NCI-H1105 (cell line): ENCODE measurements around the gene INHBE.
"Not testable (repeated sequence)": the region's sequence is repeated elsewhere in the genome, so short reads cannot be mapped to it uniquely, and the experiment has no call there.

ENCODE experiments used
- DNase-seq: peaks from one replicate; lab custom pipeline; 2025; lab: John Stamatoyannopoulos, UW

Gene INHBE

GRCh38 chr12:57454566-57455373, at the start of gene INHBE:
TSS of gene INHBE (plus strand) at chr12:57455307. CDS start at chr12:57455537, 230 bp downstream.
- DNase-seq: no peak

- no peak for DNase-seq
These were observed 44.6 kb upstream of the INHBE start for GRCh38 chr12:57410534-57410933.

DNA sequence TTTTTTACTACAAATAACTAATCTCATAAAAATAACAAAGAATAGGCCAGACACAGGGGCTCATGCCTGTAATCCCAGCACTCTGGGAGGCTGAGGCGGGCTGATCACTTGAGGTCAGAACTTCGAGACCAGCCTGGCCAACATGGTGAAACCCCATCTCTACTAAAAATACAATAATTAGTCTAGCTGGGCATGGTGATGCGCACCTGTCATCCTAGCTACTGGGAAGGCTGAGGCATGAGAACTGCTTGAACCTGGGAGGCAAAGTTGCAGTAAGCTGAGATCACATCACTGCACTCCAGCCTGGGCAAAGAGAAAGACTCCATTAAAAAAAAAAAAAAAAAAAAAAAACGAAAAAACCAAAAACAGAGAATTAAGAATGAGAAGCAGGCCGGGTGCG, 40.9 kb upstream of the INHBE start:
- not testable (repeated sequence) for DNase-seq

DNA sequence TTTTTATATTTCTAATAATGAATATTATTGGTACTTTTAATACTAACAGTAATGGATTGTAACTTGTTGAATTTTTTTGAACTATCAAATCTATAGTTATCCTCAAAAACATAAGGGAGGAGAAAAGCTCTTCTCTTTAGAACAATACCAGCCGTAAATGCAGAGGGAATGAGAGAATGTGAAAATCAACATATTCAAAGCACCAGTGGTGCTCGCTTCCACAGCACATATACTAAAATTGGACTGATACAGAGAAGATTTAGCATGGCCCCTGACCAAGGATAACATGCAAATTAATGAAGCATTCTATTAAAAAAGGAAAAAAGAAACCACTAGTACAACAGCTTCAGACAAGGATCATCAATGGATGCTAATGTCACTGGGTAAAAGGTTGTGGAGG, 40.0 kb upstream of the INHBE start:
- DNase-seq: no peak

DNA sequence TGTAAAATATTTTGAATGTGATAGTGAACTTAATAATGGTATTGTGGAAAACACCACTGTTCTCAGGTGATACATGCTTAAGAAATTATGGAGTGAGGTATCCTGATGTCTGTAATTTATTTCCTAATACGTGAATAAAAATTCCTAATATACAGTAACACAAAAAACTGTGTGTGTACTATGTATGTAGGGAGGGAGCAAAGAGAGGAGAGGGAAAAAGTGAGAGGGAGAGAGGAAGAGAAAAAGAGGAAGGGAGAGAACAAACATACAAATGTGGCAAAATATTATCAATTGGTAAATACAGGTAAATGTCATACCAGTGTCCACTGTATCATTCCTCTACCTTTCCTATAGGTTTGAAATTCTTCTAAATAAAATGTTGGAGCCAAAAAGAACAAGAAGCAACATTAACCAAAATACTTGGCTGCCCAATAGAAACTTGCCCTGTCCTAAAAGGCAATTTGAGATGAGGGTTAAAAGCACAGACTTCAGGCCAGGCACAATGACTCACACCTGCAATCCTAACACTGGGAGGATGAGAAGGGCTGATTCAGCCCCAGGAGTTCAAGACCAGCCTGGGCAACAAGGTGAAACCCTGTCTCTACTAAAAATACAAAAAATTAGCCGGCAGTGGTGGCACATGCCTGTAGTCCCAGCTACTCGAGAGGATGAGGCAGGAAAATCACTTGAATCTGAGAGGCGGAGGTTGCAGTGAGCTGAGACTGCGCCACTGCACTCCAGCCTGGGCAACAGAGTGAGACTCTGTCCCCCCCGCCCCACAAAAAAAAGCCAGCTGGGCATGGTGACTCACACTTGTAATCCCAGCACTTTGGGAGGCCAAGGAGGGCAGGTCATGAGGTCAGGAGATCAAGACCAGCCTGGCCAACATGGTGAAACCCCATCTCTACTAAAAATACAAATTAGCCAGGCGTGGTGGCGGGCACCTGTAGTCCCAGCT, 38.8 kb upstream of the INHBE start:
- no peak for DNase-seq

GRCh38 chr12:57418255-57418654, 36.9 kb upstream of the INHBE start:
- no peak for DNase-seq

DNA sequence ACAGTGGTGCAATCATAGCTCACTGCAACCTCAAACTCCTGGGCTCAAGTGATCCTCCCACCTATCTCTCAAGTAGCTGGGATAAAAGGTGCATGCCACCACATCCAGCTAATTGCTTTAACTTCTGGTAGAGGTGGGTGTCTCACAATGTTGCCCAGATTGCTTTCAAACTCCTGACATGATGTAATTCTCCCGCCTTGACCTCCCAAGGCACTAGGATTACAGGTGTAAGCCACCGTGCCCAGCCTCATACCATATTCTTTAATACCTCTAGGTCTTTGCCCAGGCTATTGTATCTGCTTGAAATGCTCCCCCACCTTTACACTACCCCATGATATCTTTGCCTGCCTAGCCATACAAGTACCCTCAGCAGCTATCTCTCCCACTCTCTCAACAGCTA, 35.6 kb upstream of the INHBE start:
- no peak for DNase-seq

DNA sequence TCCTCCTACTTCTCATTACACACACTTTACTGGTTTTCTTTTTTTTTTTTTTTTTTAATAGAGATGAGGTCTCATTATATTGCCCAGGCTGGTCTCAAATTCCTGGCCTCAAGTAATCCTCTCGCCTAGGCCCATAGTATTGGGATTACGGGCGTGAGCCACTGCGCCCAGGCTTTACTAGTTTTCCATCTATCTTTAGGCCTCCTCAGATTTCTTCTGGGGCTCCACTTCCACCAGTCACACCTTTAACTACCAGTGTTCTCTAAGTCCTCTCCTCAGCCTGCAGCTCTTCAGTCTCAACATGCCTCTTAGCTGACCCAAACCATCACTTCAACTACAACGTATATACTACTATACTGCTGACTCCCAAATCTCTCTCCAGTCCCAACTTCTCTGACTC, 34.6 kb upstream of the INHBE start:
- no peak for DNase-seq

- DNase-seq: not testable (repeated sequence)
These were observed 28.2 kb upstream of the INHBE start for GRCh38 chr12:57426948-57427347.

GRCh38 chr12:57428965-57429364, 26.1 kb upstream of the INHBE start:
- no peak for DNase-seq

- no peak for DNase-seq
These were observed 25.5 kb upstream of the INHBE start for GRCh38 chr12:57429473-57430111.

DNA sequence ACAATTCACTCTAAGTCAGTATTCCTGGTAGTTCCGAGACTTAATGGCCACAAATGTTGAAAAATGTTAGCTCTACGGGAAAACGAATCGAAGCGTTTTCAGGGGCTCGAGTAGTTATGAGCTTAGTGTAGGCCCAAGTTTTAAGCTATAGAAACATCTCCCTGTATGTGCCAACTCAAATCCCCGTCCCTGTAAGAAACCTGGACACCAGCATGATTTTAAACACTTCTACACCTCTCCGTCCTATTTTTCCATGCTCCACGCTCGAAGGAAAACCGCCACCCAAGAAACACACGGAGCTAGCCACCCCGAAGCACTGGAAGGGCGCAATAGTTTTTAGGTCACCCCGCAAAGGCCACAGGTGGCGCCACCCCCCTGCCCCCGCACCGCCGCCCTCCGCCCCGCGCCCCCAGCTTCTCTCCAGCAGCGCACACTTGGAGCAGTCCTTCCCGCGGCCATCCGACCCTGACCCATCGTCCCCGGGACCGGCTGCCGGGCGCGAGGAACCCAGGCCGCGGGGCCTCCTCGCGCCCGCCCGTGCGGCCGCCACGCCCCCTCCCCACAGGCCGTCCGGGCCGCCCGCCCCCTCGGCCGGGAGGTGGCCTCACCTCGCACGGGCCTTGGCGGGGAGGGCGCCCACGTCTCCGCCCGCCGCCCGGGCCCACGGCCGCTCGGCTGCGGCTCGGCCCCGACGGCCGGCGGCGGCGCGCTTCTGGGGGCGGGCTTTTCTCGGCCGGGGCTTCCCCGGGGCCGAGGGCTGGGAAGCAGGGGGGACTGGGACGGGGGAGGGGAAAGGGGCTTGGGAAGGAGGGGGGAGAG, 24.8 kb upstream of the INHBE start:
- DNase-seq: no peak

DNA sequence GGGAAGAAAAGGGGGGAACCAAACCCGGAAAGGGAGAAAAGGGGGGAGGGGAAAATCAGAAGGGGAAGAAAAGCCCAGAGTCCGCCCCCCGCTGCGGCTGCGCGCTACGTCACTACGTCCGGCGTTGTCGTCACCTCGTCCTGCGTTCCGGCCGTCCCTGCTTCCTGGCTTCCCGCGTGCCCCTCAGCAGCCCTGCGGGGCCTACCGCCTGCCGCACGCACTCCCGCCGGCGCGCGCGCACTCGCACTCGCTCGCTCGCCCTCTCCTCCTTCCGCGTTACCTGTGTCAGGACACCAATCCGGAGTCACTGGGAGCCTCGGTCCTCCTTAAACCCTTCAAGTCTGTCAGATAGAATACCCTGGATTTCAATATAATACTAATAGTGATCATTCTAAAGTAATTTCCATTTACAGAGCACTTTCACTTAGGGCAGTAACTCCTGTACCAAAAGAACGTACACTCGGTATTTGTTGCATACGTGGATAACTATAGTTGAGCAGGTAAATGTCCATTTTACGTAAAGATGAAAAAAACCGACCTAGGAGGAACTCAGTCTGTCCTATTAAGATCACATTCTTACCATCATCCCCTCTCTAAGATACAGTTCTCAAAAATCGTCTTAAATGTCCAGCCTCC, 24.1 kb upstream of the INHBE start, which contains the start of gene R3HDM2:
TSS of gene R3HDM2 (minus strand) at position 113 of the 636 bp plus-strand sequence. CDS start 120,615 bp downstream, outside the sequence.
- DNase-seq: peak; percentile 83

DNA sequence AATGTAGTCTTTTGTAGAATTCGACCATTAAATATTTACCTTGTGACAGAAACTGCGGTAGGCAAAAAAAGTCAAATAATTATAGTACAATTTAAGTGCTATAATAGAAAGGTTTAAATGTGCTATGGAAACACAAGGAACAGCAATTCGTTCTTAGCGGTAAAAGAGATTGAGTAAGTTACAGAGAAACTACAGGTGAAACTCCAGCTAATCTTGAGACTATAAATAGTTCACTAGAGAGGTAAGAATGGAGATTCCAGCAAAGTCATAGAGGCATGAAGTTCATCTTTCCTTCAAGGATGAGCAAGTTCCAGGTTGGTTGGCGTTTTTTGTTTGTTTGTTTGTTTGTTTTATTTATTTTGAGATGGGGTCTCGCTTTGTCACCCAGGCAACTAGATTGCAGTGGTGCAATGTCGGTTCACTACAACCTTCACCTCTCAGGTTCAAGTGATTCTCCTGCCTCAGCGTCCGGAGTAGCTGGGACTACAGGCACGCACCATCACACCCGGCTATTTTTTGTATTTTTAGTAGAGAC, 23.4 kb upstream of the INHBE start:
- no peak for DNase-seq

DNA sequence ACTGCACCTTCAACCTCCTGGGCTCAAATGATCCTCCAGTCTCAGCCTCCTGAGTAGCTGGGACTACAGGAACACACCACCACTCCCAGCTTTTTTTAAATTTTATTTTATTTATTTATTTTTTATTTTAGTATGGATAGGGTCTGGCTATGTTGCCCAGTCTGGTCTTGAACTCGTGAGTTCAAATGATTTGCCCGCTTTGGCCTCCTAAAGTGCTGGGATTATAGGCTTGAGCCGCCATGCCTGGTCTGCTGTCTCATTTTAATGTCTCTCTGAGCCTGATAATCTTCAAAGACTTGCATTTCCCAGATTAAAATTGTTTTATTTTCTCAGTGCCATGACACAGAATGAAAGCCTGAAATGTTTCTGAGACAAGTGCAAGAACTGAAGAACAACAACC, 21.7 kb upstream of the INHBE start:
- DNase-seq: no peak

DNA sequence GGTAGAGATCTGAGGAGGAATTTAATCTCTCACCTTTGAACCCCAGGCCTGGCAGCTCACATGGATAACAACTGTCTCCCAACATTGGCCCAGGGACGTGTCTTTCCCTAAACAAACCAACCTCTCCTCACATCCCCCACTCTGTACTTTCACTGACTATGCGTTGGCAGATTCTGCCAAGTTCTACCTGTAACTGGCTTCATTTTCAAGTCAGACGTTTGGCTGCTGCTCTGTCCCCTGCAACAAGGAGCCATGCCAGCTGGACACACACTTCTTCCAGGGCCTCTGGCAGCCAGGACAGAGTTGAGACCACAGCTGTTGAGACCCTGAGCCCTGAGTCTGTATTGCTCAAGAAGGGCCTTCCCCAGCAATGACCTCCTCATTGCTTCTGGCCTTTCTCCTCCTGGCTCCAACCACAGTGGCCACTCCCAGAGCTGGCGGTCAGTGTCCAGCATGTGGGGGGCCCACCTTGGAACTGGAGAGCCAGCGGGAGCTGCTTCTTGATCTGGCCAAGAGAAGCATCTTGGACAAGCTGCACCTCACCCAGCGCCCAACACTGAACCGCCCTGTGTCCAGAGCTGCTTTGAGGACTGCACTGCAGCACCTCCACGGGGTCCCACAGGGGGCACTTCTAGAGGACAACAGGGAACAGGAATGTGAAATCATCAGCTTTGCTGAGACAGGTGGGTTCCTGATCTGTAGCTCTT, 20.4 kb upstream of the INHBE start, which contains the start of gene INHBC:
TSS of gene INHBC (plus strand) at position 268 of the 707 bp plus-strand sequence. CDS start at position 371, 103 bp downstream.
- DNase-seq: no peak

DNA sequence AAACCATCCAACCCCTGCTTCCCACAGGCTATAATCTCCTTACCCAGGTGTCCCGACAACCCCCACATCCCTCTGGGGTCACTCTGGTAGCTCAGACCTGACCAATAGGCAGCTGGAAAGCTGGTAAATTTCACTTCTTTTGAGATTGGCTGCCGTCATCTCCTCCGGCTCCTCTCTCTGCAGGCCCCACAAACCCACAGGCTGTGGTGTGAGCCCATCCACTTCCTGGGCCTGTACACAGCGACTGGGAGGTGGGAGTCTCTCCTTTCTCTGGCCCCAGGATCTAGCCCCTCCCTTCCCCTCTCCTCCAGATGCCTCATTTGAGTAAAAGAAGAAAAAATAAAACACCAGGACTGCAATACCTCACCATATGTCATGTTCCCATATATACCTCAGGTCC, 19.8 kb upstream of the INHBE start:
- no peak for DNase-seq

DNA sequence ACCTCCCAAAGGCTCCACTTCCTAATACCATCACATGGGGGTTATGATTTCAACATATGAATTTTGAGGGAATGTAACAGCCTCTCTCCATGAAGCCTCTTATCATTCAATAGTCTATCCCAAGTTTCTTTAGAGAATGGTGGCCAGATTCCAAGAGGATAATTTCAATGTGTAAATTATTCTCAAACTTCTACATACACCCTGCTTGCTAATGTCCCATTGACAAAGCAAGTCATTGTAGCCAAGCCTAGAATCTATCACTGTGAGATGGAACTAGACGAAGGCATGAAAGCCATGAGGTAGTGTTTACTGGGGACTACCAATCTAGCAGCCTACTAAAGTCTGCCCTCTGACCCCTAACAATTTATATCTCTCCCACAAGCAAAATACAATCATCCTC, 16.7 kb upstream of the INHBE start:
- DNase-seq: no peak

- DNase-seq: no peak
These were observed 15.3 kb upstream of the INHBE start for GRCh38 chr12:57439762-57440266.

DNA sequence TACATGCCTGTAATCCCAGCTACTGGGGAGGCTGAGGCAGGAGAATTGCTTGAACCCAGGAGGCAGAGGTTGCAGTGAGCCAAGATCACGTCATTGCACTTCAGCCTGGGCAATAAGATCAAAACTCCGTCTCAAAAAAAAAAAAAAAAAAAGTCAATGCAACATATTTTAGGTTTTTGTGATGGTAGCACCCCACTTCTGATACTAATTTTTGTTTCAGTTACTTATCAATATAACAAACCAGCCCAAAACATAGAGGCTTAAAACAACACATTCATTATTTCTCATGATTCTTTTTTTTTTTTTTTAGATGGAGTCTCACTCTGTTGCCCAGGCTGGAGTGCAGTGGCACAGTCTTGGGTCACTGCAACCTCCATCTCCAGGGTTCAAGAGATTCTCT, 13.7 kb upstream of the INHBE start:
- not testable (repeated sequence) for DNase-seq
